SU-DHL-6 (cell line): ENCODE results near the gene EXOC4.

Experiments
- H2AFZ ChIP-seq: fragments of 200-600 bp; sonication (generic); 2 replicates; pipeline ENCODE4 v1.6.1; 2014; ENCODE audit warnings: low read depth, mild to moderate bottlenecking, moderate library complexity, mixed read lengths, antibody characterized with exemption, low read length; ENCODE audit not compliant: severe bottlenecking
- H3F3A ChIP-seq: fragments of 200-600 bp; shearing (Covaris generic); 2 replicates; pipeline ENCODE4 v1.6.0; 2016; ENCODE audit warnings: antibody characterized with exemption, mild to moderate bottlenecking; ENCODE audit not compliant: insufficient read depth
- H3K27ac ChIP-seq: fragments of 200-600 bp; sonication (generic); 2 replicates; pipeline ENCODE4 v1.5.1; 2016; ENCODE audit warnings: low read depth, mild to moderate bottlenecking, low read length, moderate library complexity, mixed read lengths
- H3K27me3 ChIP-seq: fragments of 200-600 bp; sonication (generic), shearing (Covaris generic); 2 replicates; pipeline ENCODE4 v1.6.0; 2014; ENCODE audit warnings: mild to moderate bottlenecking, low read length
- H3K36me3 ChIP-seq: fragments of 200-600 bp; sonication (generic); 2 replicates; pipeline ENCODE4 v1.6.1; 2014; ENCODE audit warnings: mild to moderate bottlenecking, low read length, mixed read lengths
- H3K4me2 ChIP-seq: fragments of 300-600, 200-600 bp; shearing (Covaris generic), sonication (generic); 2 replicates; pipeline ENCODE4 v1.6.0; 2014; ENCODE audit warnings: low read length, low read depth, mild to moderate bottlenecking; ENCODE audit not compliant: poor library complexity, severe bottlenecking
- H3K4me3 ChIP-seq: fragments of 200-600 bp; sonication (generic); 2 replicates; pipeline ENCODE4 v1.5.1; 2014; ENCODE audit warnings: antibody characterized with exemption, low read length, mild to moderate bottlenecking, mixed read lengths; ENCODE audit not compliant: insufficient read depth, poor library complexity, severe bottlenecking
- H3K79me2 ChIP-seq: fragments of 200-600 bp; sonication (generic); 2 replicates; pipeline ENCODE4 v1.6.1; 2014; ENCODE audit warnings: mild to moderate bottlenecking, low read length, moderate library complexity; ENCODE audit not compliant: insufficient read depth
- H3K9ac ChIP-seq: fragments of 200-600 bp; sonication (generic); 2 replicates; pipeline ENCODE4 v1.7.0; 2014; ENCODE audit warnings: mild to moderate bottlenecking, low read length
- H3K9me2 ChIP-seq: fragments of 200-600 bp; sonication (generic); replicated peaks from 2 replicates; pipeline ENCODE4 v1.6.1; 2014; ENCODE audit warnings: low read length; ENCODE audit not compliant: insufficient read depth
- H3K9me3 ChIP-seq: fragments of 200-600 bp; sonication (generic); 2 replicates; pipeline ENCODE4 v1.6.1; 2014; ENCODE audit warnings: low read length, mixed read lengths; ENCODE audit not compliant: insufficient read depth
- H4K20me1 ChIP-seq: fragments of 200-600 bp; sonication (generic); 2 replicates; pipeline ENCODE4 v1.6.1; 2014; ENCODE audit warnings: low read depth, mild to moderate bottlenecking, antibody characterized with exemption, low read length, moderate library complexity, mixed read lengths
- CTCF ChIP-seq: fragments of 200-600 bp; sonication (generic); IDR thresholded peaks from one replicate; pipeline ENCODE4 v1.5.1; 2017; ENCODE audit warnings: antibody characterized with exemption, mild to moderate bottlenecking, low read length, moderate library complexity; ENCODE audit not compliant: insufficient read depth, poor library complexity, severe bottlenecking
- EZH2phosphoT487 ChIP-seq: fragments of 200-600 bp; sonication (generic), shearing (Covaris generic); conservative IDR thresholded peaks from 2 replicates; pipeline ENCODE4 v1.6.1; 2018; ENCODE audit warnings: mild to moderate bottlenecking, antibody characterized with exemption, low read length, moderate library complexity, mixed read lengths

EXOC4 gene

GRCh38 chr7:133959505-133959904 is 706.6 kb downstream of the EXOC4 start:
- no peak overlapping the region for H3K4me2 ChIP-seq
- H3K9me3 ChIP-seq: no peaks in the 10 kb centered on the region
- TF ChIP-seq CTCF (no peak), EZH2phosphoT487 (no peak)
- H3K79me2 ChIP-seq: no peaks in the 10 kb centered on the region
- no peaks in the 10 kb centered on the region for H3K27me3 ChIP-seq
- no peak overlapping the region for H3K9ac ChIP-seq
- H4K20me1 ChIP-seq: no peaks in the 10 kb centered on the region
- H3K9me2 ChIP-seq: no peaks in the 10 kb centered on the region
- no peaks in the 10 kb centered on the region for H3K36me3 ChIP-seq
- H2AFZ ChIP-seq: no peak overlapping the region
- no peaks in the 10 kb centered on the region for H3F3A ChIP-seq
- H3K4me3 ChIP-seq: no peak overlapping the region
- H3K27ac ChIP-seq: no peak overlapping the region

- Histone ChIP-seq H2AFZ (no peak overlapping the region), H3K36me3 (no peaks in the 10 kb centered on the region), H3K9me2 (no peaks in the 10 kb centered on the region), H3F3A (no peaks in the 10 kb centered on the region), H3K79me2 (no peaks in the 10 kb centered on the region), H3K9me3 (no peaks in the 10 kb centered on the region), H3K9ac (no peak overlapping the region), H3K4me2 (no peak overlapping the region), H3K27me3 (no peaks in the 10 kb centered on the region), H3K4me3 (no peak overlapping the region), H3K27ac (no peak overlapping the region), H4K20me1 (no peaks in the 10 kb centered on the region)
- no peak for TF ChIP-seq CTCF
- TF ChIP-seq EZH2phosphoT487: no peak
These were observed 708.8 kb downstream of the EXOC4 start for GRCh38 chr7:133961724-133962123.

GRCh38 chr7:133962646-133963045 is 709.8 kb downstream of the EXOC4 start:
- H3K27me3 ChIP-seq: no peaks in the 10 kb centered on the region
- TF ChIP-seq CTCF: no peak
- H3K9me2 ChIP-seq: no peaks in the 10 kb centered on the region
- no peak overlapping the region for H3K4me2 ChIP-seq
- no peaks in the 10 kb centered on the region for H3K36me3 ChIP-seq
- H4K20me1 ChIP-seq: no peaks in the 10 kb centered on the region
- H3K27ac ChIP-seq: no peak overlapping the region
- no peak overlapping the region for H3K4me3 ChIP-seq
- H2AFZ ChIP-seq: no peak overlapping the region
- no peaks in the 10 kb centered on the region for H3K9me3 ChIP-seq
- no peaks in the 10 kb centered on the region for H3K79me2 ChIP-seq
- no peaks in the 10 kb centered on the region for H3F3A ChIP-seq
- no peak overlapping the region for H3K9ac ChIP-seq

- H3K4me3 ChIP-seq: no peak overlapping the region
- no peaks in the 10 kb centered on the region for H3K27me3 ChIP-seq
- no peak overlapping the region for H3K27ac ChIP-seq
- H3K4me2 ChIP-seq: no peak overlapping the region
- H2AFZ ChIP-seq: no peak overlapping the region
- no peaks in the 10 kb centered on the region for H3K9me2 ChIP-seq
- H3K9ac ChIP-seq: no peak overlapping the region
- no peaks in the 10 kb centered on the region for H4K20me1 ChIP-seq
- no peaks in the 10 kb centered on the region for H3F3A ChIP-seq
- H3K36me3 ChIP-seq: no peaks in the 10 kb centered on the region
- TF ChIP-seq EZH2phosphoT487 (no peak), CTCF (no peak)
- H3K9me3 ChIP-seq: no peaks in the 10 kb centered on the region
- no peaks in the 10 kb centered on the region for H3K79me2 ChIP-seq
These were observed 710.8 kb downstream of the EXOC4 start for GRCh38 chr7:133963629-133964028.
